ENCODE data around the gene PRKCQ.

- no peak for TF ChIP-seq CTCF (IDR thresholded peaks at IDR 0.05; ENCODE audit: poor library complexity)
- TF ChIP-seq EZH2 (IDR thresholded peaks at IDR 0.05; ENCODE audit: borderline replicate concordance), result no peak
Measured at GRCh38 chr10:6622921-6623320, 42.8 kb upstream of the PRKCQ start.

All from hepatocyte (in vitro differentiated cells).